ENCODE results near the gene TSHZ2.

TSHZ2 gene

DNA sequence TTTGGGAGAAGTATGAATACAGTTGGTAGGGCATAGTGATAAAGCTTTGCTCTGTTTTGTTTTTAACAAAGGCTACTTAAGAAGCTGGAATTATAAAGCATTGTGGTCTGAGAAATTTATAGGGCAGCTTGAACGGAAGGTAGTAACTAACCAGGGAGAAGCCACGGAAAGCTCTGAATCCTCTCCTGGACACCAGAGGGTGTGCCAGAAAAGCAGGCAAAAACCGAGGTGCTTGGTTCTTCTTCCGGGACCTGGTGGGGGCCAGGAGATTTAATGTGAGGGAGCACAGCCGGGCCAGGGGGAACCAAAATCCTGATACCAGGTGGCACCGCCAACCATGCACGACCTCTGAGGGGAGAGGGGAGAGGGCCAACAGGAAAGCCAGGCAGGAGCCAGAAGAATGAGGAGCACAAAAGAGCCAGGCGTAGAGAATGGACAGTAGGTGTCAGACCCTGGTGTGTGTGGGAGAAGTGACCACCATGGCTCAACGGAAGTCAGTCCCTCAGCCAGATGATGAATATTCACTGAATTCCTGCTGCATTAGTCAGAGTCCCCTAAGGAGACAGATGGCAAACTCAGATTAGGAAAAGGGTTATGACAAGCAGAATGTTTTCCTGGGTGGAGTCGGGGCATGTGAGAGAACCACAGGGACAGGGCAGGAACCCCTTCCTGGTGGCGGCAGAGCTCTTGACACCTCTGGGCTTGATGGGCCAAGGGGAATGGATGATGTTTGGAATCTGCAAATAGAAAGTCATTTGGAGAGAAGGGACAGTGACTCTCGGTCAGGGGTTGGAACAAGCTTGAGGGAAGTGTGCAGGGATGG, 359.2 kb downstream of the TSHZ2 start:
- no peak for DNase-seq

DNA sequence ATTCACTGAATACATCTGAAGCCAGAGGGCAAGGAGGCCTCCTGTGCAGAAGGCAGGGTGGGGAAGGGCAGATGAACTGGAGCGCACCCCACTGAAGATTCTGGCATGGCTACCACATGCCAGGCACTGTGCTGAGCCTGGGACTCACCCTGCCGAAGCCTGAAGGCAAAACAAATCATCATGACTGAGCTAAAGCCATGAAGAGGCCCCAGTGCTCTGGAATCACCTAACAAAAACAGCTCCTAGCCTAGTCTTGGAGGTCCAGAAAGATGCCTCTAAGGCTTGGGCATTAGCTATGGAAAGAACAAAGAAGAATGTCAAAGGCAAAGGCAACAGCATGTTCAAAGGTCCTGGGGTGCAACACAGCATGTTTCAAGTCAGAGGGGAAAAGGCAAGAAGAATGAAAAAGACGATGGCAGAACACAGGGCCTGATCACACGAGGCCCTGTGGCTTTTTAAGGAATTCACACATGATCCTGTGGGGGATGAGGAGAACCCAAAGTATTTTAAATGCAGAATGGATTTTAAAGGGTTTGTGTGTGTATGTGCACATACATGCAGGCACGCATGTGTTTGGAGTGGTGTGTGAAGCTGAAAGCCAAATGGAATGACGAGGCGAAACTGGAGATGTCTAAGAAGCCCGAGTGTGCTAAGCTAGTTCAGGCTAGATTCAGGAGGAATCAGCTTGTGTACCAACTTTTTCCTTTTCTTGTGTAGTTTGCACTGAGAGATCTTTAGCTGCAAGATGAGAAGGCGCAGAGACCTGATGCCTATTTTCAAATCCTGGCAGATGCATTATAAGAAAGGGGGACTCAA, 360.1 kb downstream of the TSHZ2 start:
- no peak for DNase-seq

DNA sequence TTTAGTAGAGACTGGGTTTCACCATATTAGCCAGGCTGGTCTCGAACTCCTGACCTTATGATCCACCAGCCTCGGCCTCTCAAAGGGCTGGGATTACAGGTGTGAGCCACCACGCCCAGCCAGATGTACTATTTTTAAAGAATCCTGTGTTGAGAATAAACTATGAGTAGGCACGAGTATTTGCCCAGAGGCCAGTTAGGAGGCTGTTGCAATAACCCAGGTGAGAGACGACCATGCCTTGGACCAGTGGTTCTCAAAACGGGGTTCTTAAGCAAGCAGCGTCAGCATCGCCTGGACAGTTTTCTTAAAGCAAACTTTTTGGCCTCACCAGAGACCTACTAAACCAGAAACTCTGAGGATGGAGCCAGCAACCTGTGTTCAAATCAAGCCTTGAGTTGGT, 362.7 kb downstream of the TSHZ2 start:
- DNase-seq, result no peak

DNA sequence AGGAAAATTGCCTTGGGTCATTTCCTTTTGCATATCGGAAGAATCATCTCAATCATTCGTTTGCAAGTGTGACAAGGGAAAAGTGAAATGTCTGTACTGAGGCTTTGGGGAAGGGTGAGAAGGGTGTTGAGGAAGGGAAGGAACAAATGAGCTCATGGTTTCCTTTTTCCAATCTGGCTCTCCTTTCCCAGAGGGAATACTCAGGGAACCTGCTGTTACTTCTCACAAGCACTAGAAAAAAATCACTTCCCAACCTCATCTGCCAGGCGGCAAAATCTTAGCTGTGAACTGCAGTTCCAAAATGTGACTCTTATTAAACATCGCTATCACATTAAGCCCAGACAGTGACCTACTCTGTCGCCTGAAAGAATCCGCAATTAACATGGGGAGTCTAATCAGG, 363.4 kb downstream of the TSHZ2 start:
- DNase-seq, result no peak

DNA sequence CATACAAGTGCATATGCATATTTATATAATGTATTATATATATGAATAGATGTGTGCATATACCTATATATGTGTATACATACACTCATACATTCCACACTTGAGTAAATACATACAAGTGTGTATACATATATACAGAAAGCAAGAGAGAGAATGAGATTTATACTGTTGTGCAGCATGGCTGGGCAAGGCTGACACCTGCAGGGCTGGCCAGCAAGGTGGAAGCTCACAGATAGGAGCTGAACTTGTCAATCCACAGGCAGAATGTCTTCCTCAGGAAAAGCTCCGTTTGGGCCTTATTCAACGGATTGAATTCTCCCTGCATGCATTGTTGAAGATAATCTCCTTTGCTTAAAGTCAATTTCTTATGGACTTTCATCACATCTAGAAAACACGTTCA, 364.7 kb downstream of the TSHZ2 start:
- DNase-seq, result no peak

DNA sequence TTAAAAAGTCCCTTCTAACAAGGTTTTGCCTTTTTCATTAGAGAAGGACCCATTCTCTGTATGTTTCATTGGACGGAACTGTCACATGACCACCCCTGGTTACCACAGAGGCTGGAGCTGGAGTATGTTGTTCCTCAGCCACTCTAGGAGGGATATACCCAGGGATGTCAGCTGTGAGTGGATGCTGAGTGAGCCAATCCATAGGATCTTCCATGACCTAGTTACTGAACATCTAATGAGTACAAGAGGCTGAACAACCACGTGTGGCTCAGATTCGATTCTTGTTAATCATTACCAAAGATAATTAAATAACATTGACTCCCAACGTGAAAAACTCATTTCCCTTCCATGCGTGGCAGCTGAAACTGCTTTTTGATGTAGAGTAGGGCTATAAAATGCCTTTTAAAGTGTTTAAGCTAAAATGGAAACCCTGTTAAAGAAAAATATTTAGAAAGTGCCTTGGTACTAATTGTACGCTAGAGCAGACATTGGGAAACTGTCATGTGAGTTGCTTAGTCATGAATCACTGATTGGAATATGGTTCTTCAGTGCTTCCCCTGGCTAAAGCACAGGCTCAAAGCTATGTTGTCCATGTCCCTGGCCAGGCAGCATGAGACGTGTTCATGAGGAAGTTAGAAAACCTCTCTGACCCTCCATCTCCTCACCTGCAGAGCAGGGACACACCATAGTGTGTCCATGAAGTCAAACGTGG, 365.4 kb downstream of the TSHZ2 start:
- DNase-seq, result no peak

DNA sequence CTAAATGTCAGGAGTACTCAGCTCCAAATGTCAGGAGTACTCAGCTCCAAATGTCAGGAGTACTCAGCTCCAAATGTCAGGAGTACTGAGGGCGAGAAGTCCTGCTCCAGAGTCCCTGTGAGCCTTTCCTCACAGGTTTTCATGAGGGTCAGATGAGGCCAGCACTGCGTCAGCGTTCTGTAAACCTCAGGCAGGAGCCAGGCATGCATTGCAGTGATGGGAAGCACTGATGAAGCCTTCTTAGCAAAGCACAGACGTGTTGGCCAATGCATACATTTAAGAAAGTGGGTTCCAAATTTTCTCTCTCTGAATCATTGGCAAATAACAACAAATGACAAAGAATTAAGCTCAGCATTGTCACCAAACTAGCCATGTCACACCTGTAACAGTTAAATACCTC, 366.6 kb downstream of the TSHZ2 start:
- DNase-seq, result no peak

DNA sequence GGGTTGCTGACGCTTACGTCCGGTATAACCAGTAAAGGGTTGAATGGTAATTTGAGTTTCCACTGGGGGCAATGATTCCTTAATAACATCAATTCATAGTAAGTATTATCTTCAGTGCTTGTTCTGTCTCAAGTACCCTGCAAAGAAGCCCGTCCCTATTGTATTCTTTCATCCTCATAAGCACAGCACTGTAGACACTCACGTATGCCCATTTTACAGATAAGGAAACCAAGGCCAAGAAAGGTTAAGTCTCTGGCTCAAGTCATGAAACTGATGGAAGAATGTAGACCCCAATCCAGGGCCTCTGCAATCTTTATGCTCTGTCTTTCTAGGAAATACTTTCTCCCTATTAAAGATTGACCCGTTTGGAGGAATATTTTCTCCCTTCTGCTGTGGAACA, 370.3 kb downstream of the TSHZ2 start:
- no peak for DNase-seq

DNA sequence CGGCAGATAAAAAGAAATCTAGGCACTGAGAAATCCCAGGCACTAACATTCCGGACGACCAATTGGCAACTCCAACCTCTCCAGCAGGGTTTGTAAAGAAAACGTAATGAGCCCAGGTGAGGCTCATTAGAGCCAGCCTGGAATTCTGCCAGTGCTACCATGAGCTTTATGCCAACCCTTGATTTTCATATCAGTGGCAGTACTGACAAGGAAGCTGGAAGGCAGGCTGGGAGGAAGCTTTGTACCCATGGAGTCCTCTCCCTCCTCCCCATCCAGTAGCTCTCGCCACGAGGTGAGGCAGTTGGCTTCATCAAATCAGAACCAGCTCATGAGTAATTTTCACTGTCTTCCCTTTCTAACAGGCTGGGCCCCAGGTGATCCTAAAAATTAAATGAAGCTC, 371.3 kb downstream of the TSHZ2 start:
- no peak for DNase-seq

DNA sequence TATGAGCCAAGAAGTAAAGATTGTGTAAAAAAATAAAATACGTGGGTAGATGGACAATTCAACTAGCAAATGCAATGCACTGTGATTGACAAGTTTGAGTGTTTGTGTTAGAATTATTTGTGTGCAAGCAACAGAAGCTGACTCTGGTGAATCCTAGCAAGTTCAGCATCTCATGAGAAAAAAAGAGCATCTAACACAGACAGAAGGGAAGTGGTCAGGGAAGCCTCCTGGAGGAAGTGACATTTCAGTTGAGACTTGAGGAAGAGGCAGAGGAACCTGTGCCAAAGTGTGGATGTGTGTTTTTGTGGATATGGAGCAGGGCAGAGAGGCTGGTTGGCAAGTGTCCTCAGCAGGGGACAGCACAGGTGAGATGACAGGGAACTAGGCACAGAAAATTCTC, 372.7 kb downstream of the TSHZ2 start:
- DNase-seq, result no peak

DNA sequence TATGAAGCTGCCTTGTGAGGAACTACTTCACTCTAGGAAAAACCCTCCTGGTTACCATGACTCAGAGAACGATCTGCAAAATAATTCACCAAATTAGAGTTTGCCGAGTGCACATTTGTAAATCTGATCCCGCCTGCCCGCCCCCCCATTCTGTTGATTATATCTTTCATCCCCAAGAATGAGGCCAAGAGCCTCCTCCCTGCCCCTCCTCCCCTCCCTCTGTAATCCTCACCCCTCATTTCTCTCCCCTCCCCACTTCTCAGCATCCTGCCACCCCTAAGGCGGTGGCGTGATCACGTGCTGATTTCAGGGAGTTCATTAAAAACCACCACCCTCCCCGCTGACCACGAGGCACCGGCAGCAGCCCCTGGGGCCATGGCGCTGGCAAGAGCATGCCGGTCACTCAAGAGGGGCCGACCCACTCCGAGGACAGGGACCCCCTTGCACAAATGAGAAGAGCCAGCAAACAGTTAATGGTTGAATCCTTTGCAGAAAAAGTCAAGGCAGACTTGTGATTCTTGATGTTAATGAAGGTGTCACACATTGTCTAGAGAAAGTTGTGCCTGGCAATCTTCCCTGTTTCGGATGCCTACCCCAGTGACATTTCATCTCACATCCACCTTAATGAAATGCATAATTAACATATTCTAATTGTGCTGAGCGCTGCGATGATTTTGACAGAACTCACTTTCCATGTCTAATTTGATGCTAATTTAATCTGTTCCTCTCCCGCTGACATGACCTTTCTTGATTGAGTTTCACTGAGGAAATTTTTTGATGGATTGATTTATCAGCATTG, 373.6 kb downstream of the TSHZ2 start:
- DNase-seq, result no peak

DNA sequence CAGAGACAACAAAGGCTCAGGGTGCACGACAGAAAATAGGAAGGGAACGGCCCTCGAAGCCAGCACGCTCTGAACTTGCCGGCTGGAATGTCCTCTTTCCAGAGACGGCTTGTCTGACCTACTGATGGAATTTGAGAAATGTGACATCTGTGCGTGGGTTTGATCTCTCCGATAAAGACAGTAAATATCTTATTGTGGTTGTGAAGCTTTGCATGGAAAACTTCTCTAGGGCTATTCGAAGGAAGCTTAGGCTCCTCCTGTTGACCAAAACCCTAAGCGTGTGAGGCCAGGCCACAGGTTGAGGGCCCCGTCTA, 374.1 kb downstream of the TSHZ2 start:
- DNase-seq, result no peak

DNA sequence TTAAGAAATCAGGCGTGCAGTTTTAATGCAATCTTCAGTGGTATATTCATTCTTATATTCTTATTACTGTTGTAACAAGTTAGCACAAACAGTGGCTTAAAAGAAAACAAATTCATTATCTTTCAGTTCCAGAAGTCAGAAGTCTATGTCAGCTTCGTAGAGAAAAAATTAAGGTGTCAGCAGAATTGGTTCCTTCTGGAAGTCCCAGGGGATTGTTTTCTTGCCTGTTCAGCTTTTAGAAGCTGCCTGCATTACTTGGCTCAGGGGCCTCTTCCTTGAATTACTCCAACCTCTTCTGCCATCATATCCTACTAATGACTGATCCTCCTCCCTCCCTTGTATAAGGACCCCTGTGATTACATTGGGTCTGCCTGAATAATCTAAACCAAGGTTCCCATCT, 377.6 kb downstream of the TSHZ2 start:
- DNase-seq, result no peak

DNA sequence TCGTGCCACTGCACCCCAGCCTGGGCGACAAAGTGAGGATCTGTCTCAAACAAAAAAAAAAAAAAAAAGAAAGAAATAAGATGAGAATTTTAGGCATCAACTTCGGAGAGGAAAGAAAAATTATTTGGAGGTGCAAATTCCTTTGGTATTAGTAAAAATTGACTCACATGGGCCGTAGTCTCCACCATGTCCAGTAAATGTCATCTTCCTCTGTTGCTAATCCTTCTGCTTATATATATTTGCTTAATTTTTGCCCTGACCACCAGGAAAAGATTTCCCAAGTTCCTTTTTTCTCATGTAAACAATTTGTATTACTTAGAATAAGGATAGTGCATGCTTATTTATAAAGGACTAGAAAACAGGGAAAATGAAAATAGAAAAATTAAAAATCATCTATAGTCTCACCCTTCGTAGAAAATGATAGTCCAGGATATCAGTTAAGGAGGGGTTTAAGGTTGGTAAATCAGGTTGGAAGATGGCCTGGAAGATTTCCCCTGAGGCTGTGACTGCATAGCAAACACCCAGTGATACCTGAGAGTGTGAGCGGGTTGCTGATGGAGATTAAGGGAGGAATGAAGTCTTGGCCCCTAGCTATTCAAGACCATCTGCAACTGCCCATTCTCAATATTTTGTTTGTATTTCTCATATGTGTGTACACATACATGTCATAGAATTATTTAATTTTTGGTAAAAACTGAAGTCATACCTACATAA, 380.7 kb downstream of the TSHZ2 start:
- no peak for DNase-seq

DNA sequence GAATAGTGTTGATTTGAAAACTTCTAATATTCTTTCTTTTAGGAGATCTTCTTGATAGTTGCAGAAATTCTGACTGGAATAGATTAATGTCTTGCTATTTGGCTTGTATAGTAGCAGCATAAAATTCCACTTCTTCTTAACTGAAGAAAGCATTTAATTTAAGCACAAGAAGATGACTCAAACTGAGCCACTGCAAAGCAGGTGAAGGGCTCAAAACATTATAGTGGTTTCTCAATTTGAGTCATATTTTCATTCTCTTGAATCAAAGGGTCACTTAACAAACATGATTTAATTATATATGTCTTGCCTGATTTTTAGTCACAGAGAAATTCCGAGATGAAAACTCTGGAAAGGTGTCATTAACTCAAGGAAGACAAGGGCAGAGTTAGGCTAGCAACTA, 382.2 kb downstream of the TSHZ2 start:
- no peak for DNase-seq

DNA sequence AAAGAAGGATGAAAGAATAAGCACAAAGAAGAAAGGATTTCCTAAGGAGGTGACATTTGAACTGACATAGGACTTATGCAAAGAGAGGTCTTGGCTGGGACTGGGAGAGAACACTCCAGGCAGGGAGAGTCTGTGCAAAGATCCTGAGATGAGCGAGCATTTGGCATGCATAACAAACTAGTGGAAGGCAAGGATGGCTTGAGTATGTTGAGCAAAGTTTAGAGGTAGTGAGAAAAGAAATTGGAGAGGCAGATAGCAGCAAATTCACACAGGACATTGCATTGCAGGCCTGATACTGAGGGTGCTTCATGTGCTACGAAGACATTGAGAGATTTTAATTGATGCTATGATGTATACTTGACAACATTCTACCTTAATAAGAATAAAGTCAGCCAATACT, 383.6 kb downstream of the TSHZ2 start:
- DNase-seq, result no peak

DNA sequence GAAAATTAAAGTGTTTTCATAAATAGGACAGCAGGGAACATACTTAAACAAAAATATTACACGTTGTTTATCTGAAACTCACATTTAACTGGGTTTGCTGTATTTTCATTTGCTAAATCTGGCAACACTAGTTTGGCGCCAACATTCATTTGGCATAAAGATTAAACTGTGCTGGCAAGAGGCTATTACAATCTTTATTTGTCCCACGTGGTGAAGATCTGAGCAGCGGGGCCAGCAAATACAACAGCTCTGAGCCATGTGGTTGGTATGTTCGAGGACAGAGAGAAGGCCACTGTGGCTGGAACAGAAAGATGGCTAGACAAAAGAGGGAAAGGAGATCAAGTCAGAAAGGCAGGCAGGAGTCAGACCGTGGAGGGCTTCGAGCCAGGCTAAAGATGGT, 387.3 kb downstream of the TSHZ2 start:
- no peak for DNase-seq

DNA sequence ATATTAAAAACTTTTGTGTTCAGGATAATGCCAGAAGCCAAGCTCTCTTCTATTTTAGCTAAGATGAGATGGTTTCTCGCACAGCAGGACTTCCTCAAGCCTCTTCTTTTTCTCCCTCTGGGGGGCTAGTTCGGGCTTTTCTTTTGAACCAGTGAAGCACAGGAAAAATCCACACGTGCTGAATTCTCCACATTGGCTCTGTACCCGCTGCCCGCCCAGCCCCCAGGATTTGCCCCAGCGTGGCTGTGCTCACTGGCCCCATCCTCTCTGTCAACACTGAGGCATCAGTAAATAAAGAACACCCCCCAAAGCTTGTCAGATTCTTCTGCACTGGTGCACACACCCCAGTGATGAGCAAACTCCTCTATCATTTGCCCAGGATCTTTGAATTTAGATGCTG, 388.7 kb downstream of the TSHZ2 start:
- no peak for DNase-seq

DNA sequence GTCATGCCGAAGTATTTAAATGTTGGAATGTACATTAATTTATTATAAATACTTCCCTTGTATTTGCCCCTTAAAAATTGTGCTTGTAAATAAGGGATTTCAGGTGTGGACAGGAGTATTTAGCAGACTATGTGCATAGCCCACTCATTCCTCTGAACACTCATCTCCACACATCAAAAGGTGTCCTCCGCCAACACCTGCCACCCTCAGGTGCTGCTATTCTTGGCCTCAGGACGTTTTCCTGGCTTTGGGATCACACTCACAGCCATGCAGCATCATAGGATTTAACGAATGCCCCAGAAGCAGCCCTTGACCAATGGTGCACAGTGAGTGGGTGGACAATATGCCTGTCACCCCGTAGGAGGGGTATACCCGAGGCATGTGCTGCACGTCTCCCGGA, 390.6 kb downstream of the TSHZ2 start:
- DNase-seq, result no peak

DNA sequence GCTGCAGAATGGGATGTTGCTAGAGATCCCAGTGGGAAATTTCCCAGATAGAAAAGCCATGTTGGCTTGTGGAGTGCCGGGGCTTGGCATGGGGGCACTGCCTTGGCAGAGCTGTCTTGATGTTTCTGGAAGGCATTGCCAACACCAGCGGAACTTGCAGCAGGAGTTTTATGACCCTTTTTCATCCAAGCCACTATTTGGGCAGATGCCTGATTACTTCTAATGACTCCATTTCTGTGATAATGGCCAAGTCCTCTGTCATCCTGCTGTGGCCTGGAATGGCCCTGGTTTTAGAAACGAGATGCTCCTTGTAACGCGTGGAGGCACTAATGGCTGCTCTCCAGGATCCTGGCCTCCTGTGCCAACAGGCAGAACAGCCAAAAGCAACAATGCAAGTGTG, 392.5 kb downstream of the TSHZ2 start:
- no peak for DNase-seq

DNA sequence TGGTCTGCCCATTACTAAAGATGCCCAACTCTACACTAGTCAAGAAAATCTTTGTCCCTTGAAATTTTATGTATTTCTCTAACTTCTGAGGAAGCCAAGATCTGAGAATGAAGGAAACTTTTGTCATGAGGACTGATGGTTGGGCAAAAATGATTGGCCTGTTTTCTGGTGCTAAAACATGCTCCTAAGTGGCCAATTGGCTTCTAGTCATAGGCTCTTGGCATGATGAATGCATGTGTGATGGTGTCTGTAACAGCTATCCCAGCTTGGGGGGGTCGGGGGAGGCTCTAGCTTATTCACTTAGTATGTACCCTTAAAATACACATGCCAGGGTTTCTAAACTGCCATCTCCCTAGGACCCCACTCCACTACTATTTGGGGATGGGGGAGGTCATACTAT, 392.9 kb downstream of the TSHZ2 start:
- no peak for DNase-seq

DNA sequence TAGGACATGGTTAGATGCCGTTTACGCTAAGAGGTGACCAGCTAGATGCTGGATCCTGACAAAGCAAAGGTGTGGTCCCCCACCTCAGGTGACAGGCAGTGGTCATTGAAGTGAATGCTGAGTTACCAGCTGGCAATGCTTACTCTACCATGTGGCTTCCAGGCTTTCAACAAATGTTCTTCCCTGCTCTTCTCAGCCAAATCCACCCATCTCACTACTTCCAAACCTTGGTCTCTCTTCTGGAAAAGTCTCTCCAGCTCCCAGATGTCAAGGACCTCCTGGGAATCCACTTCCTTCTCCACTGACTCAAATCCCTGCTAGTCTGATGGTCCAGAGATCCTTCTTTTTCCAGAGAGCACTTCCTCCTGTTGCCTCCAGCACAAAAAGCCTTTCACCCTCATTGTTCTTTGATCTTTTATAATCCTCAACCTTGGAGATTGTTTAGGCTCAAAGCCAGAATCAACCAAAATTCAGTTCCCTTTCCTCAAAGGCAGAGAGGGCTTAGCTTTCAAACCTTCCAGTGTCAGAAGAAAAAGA, 393.4 kb downstream of the TSHZ2 start:
- no peak for DNase-seq

Data from DMS79 (cell line).